ENCODE results near the gene CCDC73. TPM values are rescaled to one million over a fixed set of nuclear protein-coding genes. Genes with fewer than 3 reads are reported as not detected.

The CCDC73 gene
- polyA plus RNA-seq, 1 donor (not counting 4 experiments of a cell fraction or from before 2014, with no cell fraction given) = not detected

DNA sequence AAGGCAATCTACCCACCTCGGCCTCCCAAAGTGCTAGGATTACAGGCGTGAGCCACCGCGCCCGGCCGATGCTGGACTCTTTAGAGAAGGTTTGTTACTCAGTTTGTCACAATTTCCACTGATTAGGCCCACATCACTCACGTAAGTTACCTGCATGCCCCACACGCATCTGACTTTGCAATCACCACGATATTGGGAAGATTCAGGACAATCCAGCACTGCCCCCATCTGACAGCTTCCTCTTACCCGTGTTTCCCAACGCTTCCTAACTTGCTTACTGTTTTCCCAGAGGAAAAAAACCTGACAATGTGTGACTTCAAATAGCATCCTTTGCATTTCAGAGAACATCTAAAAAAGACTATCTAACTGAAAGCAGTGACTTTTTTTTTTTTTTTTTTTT, 232.6 kb downstream of the CCDC73 start:
- Histone ChIP-seq H3K79me2 (ENCODE audit: control insufficient read depth, insufficient read depth, low read length) (no peaks in the 10 kb centered on the region), H3K4me3 (ENCODE audit: control insufficient read depth in 2 of 3, extremely low read depth in 1 of 3, insufficient read depth in 2 of 3, low read depth in 1 of 3, low read length in 3 of 3) (no peak overlapping the region), H3K9ac (ENCODE audit: control insufficient read depth, extremely low read depth, insufficient read depth, low read length) (no peak overlapping the region), H4K20me1 (ENCODE audit: control insufficient read depth, extremely low read depth, insufficient read depth, low read length) (no peaks in the 10 kb centered on the region), H3K4me1 (ENCODE audit: control insufficient read depth, extremely low read depth, insufficient read depth, low read length) (no peaks in the 10 kb centered on the region), H3K4me2 (ENCODE audit: control insufficient read depth, extremely low read depth, insufficient read depth, low read depth, low read length) (no peak overlapping the region), H3K9me1 (ENCODE audit: control insufficient read depth, extremely low read depth, insufficient read depth, low read length) (no peaks in the 10 kb centered on the region), H3K36me3 (ENCODE audit: control insufficient read depth in 2 of 2, extremely low read depth in 1 of 2, insufficient read depth in 2 of 2, low read length in 2 of 2) (no peaks in the 10 kb centered on the region), H2AFZ (ENCODE audit: control insufficient read depth, low read length) (no peak overlapping the region), H3K9me3 (ENCODE audit: control insufficient read depth, low read depth, low read length) (no peaks in the 10 kb centered on the region), H3K27me3 (ENCODE audit: control insufficient read depth, extremely low read depth, insufficient read depth, low read length) (no peaks in the 10 kb centered on the region), H3K27ac (ENCODE audit: control insufficient read depth, insufficient read depth, low read length) (no peak overlapping the region)
- FAIRE-seq (no peak), DNase-seq (ENCODE audit: low read depth, low spot score) (no peak)
- TF ChIP-seq, protein P1, sequence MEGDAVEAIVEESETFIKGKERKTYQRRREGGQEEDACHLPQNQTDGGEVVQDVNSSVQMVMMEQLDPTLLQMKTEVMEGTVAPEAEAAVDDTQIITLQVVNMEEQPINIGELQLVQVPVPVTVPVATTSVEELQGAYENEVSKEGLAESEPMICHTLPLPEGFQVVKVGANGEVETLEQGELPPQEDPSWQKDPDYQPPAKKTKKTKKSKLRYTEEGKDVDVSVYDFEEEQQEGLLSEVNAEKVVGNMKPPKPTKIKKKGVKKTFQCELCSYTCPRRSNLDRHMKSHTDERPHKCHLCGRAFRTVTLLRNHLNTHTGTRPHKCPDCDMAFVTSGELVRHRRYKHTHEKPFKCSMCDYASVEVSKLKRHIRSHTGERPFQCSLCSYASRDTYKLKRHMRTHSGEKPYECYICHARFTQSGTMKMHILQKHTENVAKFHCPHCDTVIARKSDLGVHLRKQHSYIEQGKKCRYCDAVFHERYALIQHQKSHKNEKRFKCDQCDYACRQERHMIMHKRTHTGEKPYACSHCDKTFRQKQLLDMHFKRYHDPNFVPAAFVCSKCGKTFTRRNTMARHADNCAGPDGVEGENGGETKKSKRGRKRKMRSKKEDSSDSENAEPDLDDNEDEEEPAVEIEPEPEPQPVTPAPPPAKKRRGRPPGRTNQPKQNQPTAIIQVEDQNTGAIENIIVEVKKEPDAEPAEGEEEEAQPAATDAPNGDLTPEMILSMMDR (optimal IDR thresholded peaks at IDR 0.05 in 1 of 3, IDR thresholded peaks at IDR 0.05 in 1 of 3, conservative IDR thresholded peaks at IDR 0.05 in 1 of 3; ENCODE audit: extremely low read depth in 1 of 3, insufficient read depth in 2 of 3, low read length in 3 of 3) = no peak
- no peak for TF ChIP-seq EZH2 (IDR thresholded peaks at IDR 0.05; ENCODE audit: low read length)
- dilution Hi-C loops (cut with MboI; ENCODE audit: extremely low pct_ligation_motif_present, low sequenced_read_pairs) = no loop called here

DNA sequence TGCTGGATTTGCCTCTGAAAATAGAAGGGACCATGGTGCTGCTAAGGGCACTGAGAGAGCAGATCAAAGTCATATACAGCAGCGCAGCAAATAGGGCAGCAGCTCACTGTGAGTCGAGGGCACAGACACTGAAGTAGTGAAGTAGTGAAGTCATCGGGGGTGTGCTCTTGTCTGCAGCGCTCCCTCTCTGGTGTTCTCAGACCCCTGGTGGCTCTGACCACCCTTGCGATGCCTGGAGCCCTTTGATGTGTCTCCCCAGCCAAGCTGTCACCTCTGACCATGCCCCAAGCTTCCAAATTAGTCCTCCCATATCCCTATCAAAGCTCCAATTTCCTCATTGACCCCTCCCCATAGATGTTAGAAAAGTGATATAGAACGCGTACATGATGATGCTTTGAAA, 238.6 kb downstream of the CCDC73 start:
- dilution Hi-C loops (cut with MboI; ENCODE audit: extremely low pct_ligation_motif_present, low sequenced_read_pairs) = no loop called here
- no peaks in the 10 kb centered on the region for H3K27me3 ChIP-seq (ENCODE audit: control insufficient read depth, extremely low read depth, insufficient read depth, low read length)
- H2AFZ ChIP-seq (ENCODE audit: control insufficient read depth, low read length) = no peak overlapping the region
- H3K79me2 ChIP-seq (ENCODE audit: control insufficient read depth, insufficient read depth, low read length) = no peaks in the 10 kb centered on the region
- no peaks in the 10 kb centered on the region for H3K4me1 ChIP-seq (ENCODE audit: control insufficient read depth, extremely low read depth, insufficient read depth, low read length)
- H3K9ac ChIP-seq (ENCODE audit: control insufficient read depth, extremely low read depth, insufficient read depth, low read length) = no peak overlapping the region
- H3K4me2 ChIP-seq (ENCODE audit: control insufficient read depth, extremely low read depth, insufficient read depth, low read depth, low read length) = no peak overlapping the region
- H3K27ac ChIP-seq (ENCODE audit: control insufficient read depth, insufficient read depth, low read length) = no peak overlapping the region
- no peak for FAIRE-seq
- H3K4me3 ChIP-seq (ENCODE audit: control insufficient read depth in 2 of 3, extremely low read depth in 1 of 3, insufficient read depth in 2 of 3, low read depth in 1 of 3, low read length in 3 of 3) = no peak overlapping the region
- no peaks in the 10 kb centered on the region for H3K9me1 ChIP-seq (ENCODE audit: control insufficient read depth, extremely low read depth, insufficient read depth, low read length)
- no peaks in the 10 kb centered on the region for H3K36me3 ChIP-seq (ENCODE audit: control insufficient read depth in 2 of 2, extremely low read depth in 1 of 2, insufficient read depth in 2 of 2, low read length in 2 of 2)
- DNase-seq (ENCODE audit: low read depth, low spot score) = no peak
- no peaks in the 10 kb centered on the region for H4K20me1 ChIP-seq (ENCODE audit: control insufficient read depth, extremely low read depth, insufficient read depth, low read length)
- no peaks in the 10 kb centered on the region for H3K9me3 ChIP-seq (ENCODE audit: control insufficient read depth, low read depth, low read length)
- TF ChIP-seq EZH2 (IDR thresholded peaks at IDR 0.05; ENCODE audit: low read length) = no peak
- TF ChIP-seq, protein P1 (optimal IDR thresholded peaks at IDR 0.05 in 1 of 3, IDR thresholded peaks at IDR 0.05 in 1 of 3, conservative IDR thresholded peaks at IDR 0.05 in 1 of 3; ENCODE audit: extremely low read depth in 1 of 3, insufficient read depth in 2 of 3, low read length in 3 of 3) = no peak
